ENCODE measurements around the gene DYNLT4.
"Not testable (repeated sequence)": the region's sequence is repeated elsewhere in the genome, so short reads cannot be mapped to it uniquely, and the experiment has no call there.

Gene DYNLT4

GRCh38 chr1:44835738-44836675 is 28.9 kb upstream of the DYNLT4 start:
- H3K9me3 Mint-ChIP-seq, result no peaks in the 10 kb centered on the region
- DNase-seq, result peak; percentile 88
- H3K4me3 Mint-ChIP-seq, result no peak overlapping the region
- H3K27me3 Mint-ChIP-seq, result peaks cover 6% of the 10 kb centered on the region
- H3K27ac Mint-ChIP-seq, result no peak overlapping the region
- H3K36me3 Mint-ChIP-seq (ENCODE audit: low read depth), result no peaks in the 10 kb centered on the region
- peaks cover 9% of the 10 kb centered on the region for H3K4me1 Mint-ChIP-seq (ENCODE audit: low read depth)

GRCh38 chr1:44834328-44834727 is 27.2 kb upstream of the DYNLT4 start:
- H3K9me3 Mint-ChIP-seq, result no peaks in the 10 kb centered on the region
- no peaks in the 10 kb centered on the region for H3K27me3 Mint-ChIP-seq
- no peaks in the 10 kb centered on the region for H3K36me3 Mint-ChIP-seq (ENCODE audit: low read depth)
- no peak overlapping the region for H3K27ac Mint-ChIP-seq
- no peak for DNase-seq
- H3K4me1 Mint-ChIP-seq (ENCODE audit: low read depth), result peaks cover 9% of the 10 kb centered on the region
- no peak overlapping the region for H3K4me3 Mint-ChIP-seq

DNA sequence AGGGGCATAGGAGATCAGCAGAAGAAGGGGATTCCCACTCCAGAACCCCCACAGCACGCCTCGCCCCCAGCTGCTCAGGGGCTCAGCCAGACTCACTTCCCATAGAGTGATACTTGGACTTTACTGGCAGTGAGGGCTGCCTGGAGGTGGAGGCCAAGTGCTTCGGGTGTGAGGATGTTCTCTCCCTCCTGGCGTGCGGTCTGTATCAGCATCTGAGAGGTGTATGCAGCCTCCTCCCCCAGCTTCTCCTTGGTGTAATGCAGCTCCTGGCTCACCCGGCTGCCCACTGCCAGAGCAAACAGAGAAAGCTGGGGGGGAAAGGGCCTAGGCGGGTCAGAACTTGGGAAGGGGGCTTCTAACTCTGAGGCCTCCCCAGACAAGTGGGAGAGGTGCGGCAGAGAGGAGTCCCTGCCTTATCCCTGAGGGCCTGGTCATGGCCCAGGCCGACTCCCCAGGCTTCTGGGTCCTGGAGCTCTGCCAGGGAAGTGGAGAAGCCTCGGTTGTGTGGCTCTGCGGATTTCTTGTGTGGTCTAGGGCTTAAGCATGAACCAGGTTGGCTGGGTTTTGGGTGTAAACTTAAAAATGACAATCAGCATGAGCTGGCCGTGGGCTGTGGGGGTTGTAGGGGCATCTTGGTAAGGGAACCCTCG is 25.0 kb upstream of the DYNLT4 start:
- Mint-ChIP-seq H3K4me3 (no peak overlapping the region), H3K4me1 (ENCODE audit: low read depth) (peaks cover 9% of the 10 kb centered on the region), H3K9me3 (no peaks in the 10 kb centered on the region)

GRCh38 chr1:44831516-44831915 is 24.4 kb upstream of the DYNLT4 start:
- Mint-ChIP-seq H3K4me3 (no peak overlapping the region), H3K27me3 (no peaks in the 10 kb centered on the region), H3K36me3 (ENCODE audit: low read depth) (no peaks in the 10 kb centered on the region), H3K27ac (no peak overlapping the region), H3K4me1 (ENCODE audit: low read depth) (peaks cover 8% of the 10 kb centered on the region), H3K9me3 (no peaks in the 10 kb centered on the region)
- DNase-seq, result no peak

More for the DNA sequence above, 25.0 kb upstream of the DYNLT4 start:
- no peak overlapping the region for H3K27ac Mint-ChIP-seq
- no peaks in the 10 kb centered on the region for H3K36me3 Mint-ChIP-seq (ENCODE audit: low read depth)
- DNase-seq, result no peak
- no peaks in the 10 kb centered on the region for H3K27me3 Mint-ChIP-seq

DNA sequence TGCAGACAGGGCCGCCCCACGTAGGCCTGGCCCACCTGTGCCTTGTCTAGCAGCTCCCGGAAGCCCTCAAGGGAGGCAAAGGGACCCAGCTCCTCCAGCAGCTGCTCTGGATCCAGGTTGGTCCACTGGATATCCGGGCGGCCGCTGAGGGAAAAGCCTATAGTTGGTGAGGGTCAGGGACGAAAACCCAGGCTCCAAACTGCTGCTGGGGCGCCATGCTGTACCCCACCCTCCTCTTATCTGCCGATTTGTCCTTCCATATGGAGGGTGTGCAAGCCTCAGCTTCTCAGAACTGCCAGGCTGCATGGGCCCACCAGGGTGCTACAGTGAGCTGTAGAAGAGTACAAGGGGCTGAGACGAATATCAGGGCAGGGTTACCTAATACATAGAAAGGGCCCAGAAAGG is 23.8 kb upstream of the DYNLT4 start:
- H3K36me3 Mint-ChIP-seq (ENCODE audit: low read depth), result no peaks in the 10 kb centered on the region
- H3K4me1 Mint-ChIP-seq (ENCODE audit: low read depth), result peaks cover 5% of the 10 kb centered on the region
- no peak for DNase-seq
- no peaks in the 10 kb centered on the region for H3K27me3 Mint-ChIP-seq
- H3K4me3 Mint-ChIP-seq, result no peak overlapping the region
- H3K9me3 Mint-ChIP-seq, result no peaks in the 10 kb centered on the region
- H3K27ac Mint-ChIP-seq, result no peak overlapping the region

DNA sequence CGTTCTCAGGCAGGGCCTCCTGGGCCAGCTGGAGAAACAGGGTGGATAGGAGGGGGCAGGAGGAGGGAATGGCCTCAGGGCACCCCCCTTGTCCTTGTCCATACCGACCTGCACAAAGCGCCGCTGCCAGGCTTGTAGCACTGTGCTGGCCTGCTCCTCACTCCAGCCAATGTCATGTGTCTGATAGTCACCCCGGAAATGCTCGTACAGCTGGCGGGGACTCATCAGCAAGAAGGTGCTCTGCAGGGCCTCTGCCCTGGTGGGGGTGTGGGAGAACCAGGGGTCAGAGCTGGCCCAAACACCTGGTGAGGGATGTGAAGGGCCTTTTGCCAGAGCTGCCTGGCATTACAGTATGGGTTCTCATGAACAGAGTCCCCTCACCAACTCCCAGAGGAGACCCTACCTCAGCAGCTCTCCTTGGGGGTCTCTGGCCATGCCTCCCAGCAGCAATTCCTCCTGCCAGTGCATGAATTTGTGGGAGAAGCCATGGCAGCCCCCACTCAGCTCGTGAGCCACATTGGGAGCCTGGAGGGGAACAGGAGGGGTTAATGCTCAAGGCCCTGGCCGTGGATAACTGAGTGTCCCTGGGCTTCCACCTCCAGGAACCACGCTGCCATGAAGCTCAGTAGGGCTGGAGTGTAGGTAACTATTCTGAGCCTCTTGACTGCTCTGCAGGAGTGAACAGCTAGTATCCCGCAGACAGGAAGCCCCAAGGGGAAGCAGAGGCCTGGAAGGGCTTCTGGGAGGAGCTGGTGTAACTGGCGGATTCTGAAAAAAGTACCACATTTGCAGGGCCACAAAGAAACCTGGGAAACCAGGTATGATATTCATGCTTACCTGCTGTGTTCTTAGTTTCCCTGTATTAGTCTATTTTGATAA is 22.6 kb upstream of the DYNLT4 start:
- no peak for DNase-seq
- H3K27ac Mint-ChIP-seq, result no peak overlapping the region
- H3K4me3 Mint-ChIP-seq, result no peak overlapping the region
- no peaks in the 10 kb centered on the region for H3K27me3 Mint-ChIP-seq
- H3K9me3 Mint-ChIP-seq, result no peaks in the 10 kb centered on the region
- no peaks in the 10 kb centered on the region for H3K4me1 Mint-ChIP-seq (ENCODE audit: low read depth)
- no peaks in the 10 kb centered on the region for H3K36me3 Mint-ChIP-seq (ENCODE audit: low read depth)

GRCh38 chr1:44828841-44829440 is 21.8 kb upstream of the DYNLT4 start:
- H3K36me3 Mint-ChIP-seq (ENCODE audit: low read depth), result no peaks in the 10 kb centered on the region
- no peaks in the 10 kb centered on the region for H3K4me1 Mint-ChIP-seq (ENCODE audit: low read depth)
- H3K4me3 Mint-ChIP-seq, result no peak overlapping the region
- H3K27me3 Mint-ChIP-seq, result no peaks in the 10 kb centered on the region
- H3K27ac Mint-ChIP-seq, result no peak overlapping the region
- no peak for DNase-seq
- no peaks in the 10 kb centered on the region for H3K9me3 Mint-ChIP-seq

DNA sequence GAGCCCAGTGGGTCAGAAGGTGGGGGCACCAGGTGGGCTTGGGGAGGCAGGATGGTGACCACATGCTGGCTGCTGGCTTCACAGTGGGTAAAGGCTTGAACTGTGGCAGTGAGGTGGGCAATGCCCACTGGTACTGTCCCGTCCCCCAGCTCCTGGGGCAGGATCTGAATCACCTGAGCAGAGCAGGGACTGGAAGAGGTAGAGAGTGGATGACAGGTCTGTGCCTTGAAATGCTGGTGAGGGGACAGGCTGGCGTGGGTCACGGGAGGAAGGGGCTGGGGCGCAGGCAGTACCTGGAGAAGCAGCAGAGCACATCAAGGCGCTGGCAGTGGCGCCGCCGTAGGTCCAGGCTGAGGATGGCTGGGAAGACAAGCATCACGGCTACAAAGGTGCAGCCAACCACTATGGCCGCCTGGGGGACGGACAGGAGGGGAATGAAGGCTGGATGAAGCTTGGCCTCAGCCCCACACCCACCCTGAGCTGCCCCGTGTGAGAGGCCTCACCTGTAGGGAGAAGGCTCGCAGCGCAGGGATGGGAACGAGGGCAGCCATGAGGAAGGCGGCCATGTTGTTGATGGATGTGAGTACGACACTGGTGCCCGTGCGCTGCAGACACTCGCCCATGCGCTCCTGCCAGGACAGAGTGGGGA is 21.0 kb upstream of the DYNLT4 start:
- no peak for DNase-seq
- Mint-ChIP-seq H3K4me3 (no peak overlapping the region), H3K27ac (no peak overlapping the region), H3K27me3 (no peaks in the 10 kb centered on the region), H3K9me3 (no peaks in the 10 kb centered on the region), H3K36me3 (ENCODE audit: low read depth) (no peaks in the 10 kb centered on the region), H3K4me1 (ENCODE audit: low read depth) (no peaks in the 10 kb centered on the region)

DNA sequence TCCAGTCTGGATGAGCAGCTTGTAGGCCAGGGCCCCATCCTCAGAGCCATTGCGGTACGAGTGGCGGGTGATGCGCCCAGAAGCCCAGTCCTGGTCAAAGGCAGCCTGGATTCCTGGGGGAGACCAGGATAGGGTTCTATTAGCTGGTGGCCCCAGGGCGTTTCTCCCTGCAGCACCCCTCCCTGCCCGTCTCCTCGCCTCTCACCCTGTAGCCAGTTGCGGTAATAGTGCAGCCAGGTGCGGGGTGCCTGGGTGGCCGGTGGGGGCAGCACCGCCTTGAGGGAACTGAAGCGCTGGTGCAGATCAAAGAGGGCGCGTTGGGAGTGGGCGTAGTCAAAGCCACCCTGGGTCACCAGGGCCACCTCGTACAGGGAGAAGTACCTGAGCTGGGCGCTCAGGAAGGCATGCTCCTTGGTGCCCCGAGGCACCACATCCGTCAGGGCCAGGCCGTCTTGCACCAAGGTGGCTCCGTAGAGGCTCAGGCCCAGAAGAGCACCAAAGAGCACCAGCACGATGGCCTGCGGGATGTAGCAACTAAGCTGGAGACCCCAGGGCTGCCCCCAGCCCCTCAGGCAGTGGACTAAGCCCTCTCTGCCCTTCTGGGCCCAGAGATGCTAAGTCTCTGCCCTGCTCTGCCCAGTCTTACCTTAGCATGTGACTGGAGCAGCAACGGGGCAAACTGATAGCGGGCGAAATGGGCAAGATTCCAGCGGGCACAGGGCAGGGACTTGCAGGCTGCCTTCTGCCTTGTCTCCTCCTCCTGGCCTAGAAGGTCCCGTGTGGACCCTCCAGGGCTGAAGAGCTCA is 20.2 kb upstream of the DYNLT4 start:
- Mint-ChIP-seq H3K36me3 (ENCODE audit: low read depth) (no peaks in the 10 kb centered on the region), H3K4me1 (ENCODE audit: low read depth) (no peaks in the 10 kb centered on the region), H3K4me3 (no peak overlapping the region), H3K27me3 (no peaks in the 10 kb centered on the region), H3K27ac (no peak overlapping the region), H3K9me3 (no peaks in the 10 kb centered on the region)
- DNase-seq, result no peak

GRCh38 chr1:44826375-44827196 is 19.4 kb upstream of the DYNLT4 start:
- DNase-seq, result no peak
- H3K27ac Mint-ChIP-seq, result no peak overlapping the region

GRCh38 chr1:44824392-44824791 is 17.2 kb upstream of the DYNLT4 start:
- not testable (repeated sequence) for H3K27ac Mint-ChIP-seq; H3K9me3 Mint-ChIP-seq; H3K36me3 Mint-ChIP-seq (ENCODE audit: low read depth); DNase-seq; H3K27me3 Mint-ChIP-seq; H3K4me3 Mint-ChIP-seq
- peaks cover 17% of the 10 kb centered on the region for H3K4me1 Mint-ChIP-seq (ENCODE audit: low read depth)

More at GRCh38 chr1:44826375-44827196, 19.4 kb upstream of the DYNLT4 start:
- H3K27me3 Mint-ChIP-seq, result no peaks in the 10 kb centered on the region
- H3K36me3 Mint-ChIP-seq (ENCODE audit: low read depth), result no peaks in the 10 kb centered on the region
- no peaks in the 10 kb centered on the region for H3K4me1 Mint-ChIP-seq (ENCODE audit: low read depth)
- H3K9me3 Mint-ChIP-seq, result no peaks in the 10 kb centered on the region
- no peak overlapping the region for H3K4me3 Mint-ChIP-seq

GRCh38 chr1:44822981-44823451 is 15.9 kb upstream of the DYNLT4 start:
- Mint-ChIP-seq H3K9me3 (no peaks in the 10 kb centered on the region), H3K27ac (no peak overlapping the region), H3K4me3 (no peak overlapping the region)

More at GRCh38 chr1:44822981-44823451, 15.9 kb upstream of the DYNLT4 start:
- no peaks in the 10 kb centered on the region for H3K36me3 Mint-ChIP-seq (ENCODE audit: low read depth)
- H3K4me1 Mint-ChIP-seq (ENCODE audit: low read depth), result peaks cover 29% of the 10 kb centered on the region
- DNase-seq, result no peak
- H3K27me3 Mint-ChIP-seq, result no peaks in the 10 kb centered on the region

All from activated T-cell treated with anti-CD3 and anti-CD28 coated beads, Interleukin-2, amount 50 U/mL, for 24 hours (primary cell).